Endothelial cell of umbilical vein (primary cell): ENCODE measurements around the gene RALGPS1. TPM values are rescaled to one million over a fixed set of nuclear protein-coding genes. Genes with fewer than 3 reads are reported as not detected.

ENCODE experiments used
- BruUV-seq: library from RNA; stranded (reverse); fragments of 400-500 nt; replicated peaks from 2 replicates; lab custom pipeline; 2021; lab: Mats Ljungman, UMichigan
- CTCF ChIA-PET: fragments of 300-600, 350-600 bp; sonication (Branson Sonifier 250); formaldehyde crosslinking; loops from one replicate; lab custom pipeline; 2021; ENCODE audit warnings: antibody characterized with exemption, inconsistent platforms; lab: Charles Lee
- POLR2A ChIA-PET: fragments of 300-600, 350-600 bp; sonication (Branson Sonifier 250); formaldehyde crosslinking; loops from one replicate; lab custom pipeline; 2021; ENCODE audit warnings: antibody characterized with exemption, inconsistent platforms; lab: Charles Lee
- DNase-seq: peaks from one replicate; pipeline ENCODE4 v3.0.0-alpha.2; 2011; ENCODE audit warnings: low read depth, low spot score
- FAIRE-seq: peaks from 2 replicates; lab custom pipeline; 2011; peaks lifted over from hg19 to GRCh38; lab: Jason Lieb, UNC
- H2AFZ ChIP-seq: 2 replicates; pipeline ENCODE4 v1.6.0; 2012; ENCODE audit warnings: low read depth, low read length, control low read depth, inconsistent platforms
- H3K27ac ChIP-seq: 2 replicates; pipeline ENCODE4 v1.5.1; 2011; ENCODE audit warnings: low read depth, mild to moderate bottlenecking, control low read depth, low read length, moderate library complexity; ENCODE audit not compliant: insufficient read depth
- H3K27me3 ChIP-seq, 2 experiments: 2 replicates each; pipeline versions ENCODE4 v1.6.0 to v1.6.1; 2011; ENCODE audit warnings: low read length in 2 of 2, mixed read lengths in 1 of 2; ENCODE audit not compliant: control insufficient read depth in 2 of 2, insufficient read depth in 2 of 2
- H3K36me3 ChIP-seq, 2 experiments: 2 replicates in 1 of 2; 3 replicates in 1 of 2; pipeline ENCODE4 v1.5.1; 2011; ENCODE audit warnings: low read length in 2 of 2, mild to moderate bottlenecking in 1 of 2, moderate library complexity in 1 of 2; ENCODE audit not compliant: control insufficient read depth in 2 of 2, insufficient read depth in 2 of 2; ENCODE audit errors: extremely low read depth in 1 of 2
- H3K4me1 ChIP-seq: 3 replicates; pipeline ENCODE4 v1.5.1; 2011; ENCODE audit warnings: mild to moderate bottlenecking, low read length; ENCODE audit not compliant: control insufficient read depth, insufficient read depth; ENCODE audit errors: extremely low read depth
- H3K4me2 ChIP-seq: 2 replicates; pipeline ENCODE4 v1.6.1; 2011; ENCODE audit warnings: low read length, control low read depth, mixed read lengths; ENCODE audit not compliant: insufficient read depth
- H3K4me3 ChIP-seq, 3 experiments: fragments of 200-600 bp in 1 of 3; sonication (generic), shearing (Covaris generic) in 1 of 3; replicated peaks in 1 of 3; 2 replicates each; pipeline ENCODE4 v1.5.1; 2011 to 2016; ENCODE audit warnings: control low read depth in 3 of 3, low read length in 3 of 3, mild to moderate bottlenecking in 2 of 3, inconsistent platforms in 1 of 3, low read depth in 1 of 3, moderate library complexity in 1 of 3; ENCODE audit not compliant: insufficient read depth in 1 of 3
- H3K79me2 ChIP-seq: 2 replicates; pipeline ENCODE4 v1.6.0; 2012; ENCODE audit warnings: low read length, inconsistent platforms; ENCODE audit not compliant: control insufficient read depth, insufficient read depth
- H3K9ac ChIP-seq: replicated peaks from 2 replicates; pipeline ENCODE3; 2011; ENCODE audit warnings: low read length, control low read depth; ENCODE audit not compliant: insufficient read depth; ENCODE audit errors: extremely low read depth
- H3K9me1 ChIP-seq: replicated peaks from 3 replicates; pipeline ENCODE4 v1.6.0; 2011; ENCODE audit warnings: mild to moderate bottlenecking, low read length; ENCODE audit not compliant: control insufficient read depth, insufficient read depth; ENCODE audit errors: extremely low read depth
- H3K9me3 ChIP-seq: replicated peaks from 2 replicates; pipeline ENCODE4 v1.5.1; 2012; ENCODE audit warnings: low read length, inconsistent platforms; ENCODE audit not compliant: control insufficient read depth, insufficient read depth
- H4K20me1 ChIP-seq: replicated peaks from 2 replicates; pipeline ENCODE3; 2011; ENCODE audit warnings: mild to moderate bottlenecking, low read length; ENCODE audit not compliant: control insufficient read depth, insufficient read depth; ENCODE audit errors: extremely low read depth
- CTCF ChIP-seq, 2 donors: IDR thresholded peaks; 1 replicate in 1 of 2; 2 replicates in 1 of 2; pipeline ENCODE4 v1.5.1; 2011; ENCODE audit warnings: low read length in 2 of 2, mild to moderate bottlenecking in 2 of 2, moderate library complexity in 2 of 2, control low read depth in 1 of 2, inconsistent platforms in 1 of 2, low read depth in 1 of 2; ENCODE audit not compliant: insufficient read depth in 1 of 2; ENCODE audit errors: extremely low read depth in 1 of 2
- FOS ChIP-seq: IDR thresholded peaks from 2 replicates; pipeline ENCODE4 v1.6.1; 2011; ENCODE audit warnings: mild to moderate bottlenecking, low read length, moderate library complexity, borderline replicate concordance; ENCODE audit not compliant: insufficient read depth
- GATA2 ChIP-seq: IDR thresholded peaks from 2 replicates; pipeline ENCODE4 v1.7.0; 2011; ENCODE audit warnings: low read depth, mild to moderate bottlenecking, moderate library complexity, mixed read lengths, low read length; ENCODE audit not compliant: insufficient read length, insufficient read depth
- dilution Hi-C: fragments of 300-500 bp; cut with MboI; formaldehyde crosslinking; loops from one replicate; pipeline ENCODE4 v1.15.0; 2019; ENCODE audit warnings: low sequenced_read_pairs; ENCODE audit not compliant: extremely low pct_ligation_motif_present
- intact Hi-C: fragments of 100-400 bp; cut with micrococcal nuclease; formaldehyde crosslinking; loops from one replicate; pipeline ENCODE4 v1.10.0; 2022
- polyA plus RNA-seq, 4 experiments: library from polyadenylated mRNA; depleted of rRNA in 3 of 4; stranded (reverse) in 3 of 4; unstranded in 1 of 4; fragments of >200 nt; gene quantifications; 2 replicates each; pipeline versions ENCODE4 v1.2.1 to v1.2.3, GENCODE V29; 2011 to 2012; ENCODE audit warnings: missing spikeins in 1 of 4
- total RNA-seq: library from RNA; stranded (reverse); gene quantifications from 2 replicates; pipeline ENCODE4 v1.2.3, GENCODE V29; 2021

Gene RALGPS1
- total and polyA plus RNA-seq, 2 donors (not counting 3 experiments of a cell fraction or from before 2014, with no cell fraction given): 3.8 to 5.5 TPM

GRCh38 chr9:127065592-127065991, 151.0 kb downstream of the RALGPS1 start:
- Histone ChIP-seq H3K9me3 (no peaks in the 10 kb centered on the region), H2AFZ (peak overlapping the region; percentile 7), H3K9me1 (no peaks in the 10 kb centered on the region), H3K36me3 (no peaks in the 10 kb centered on the region), H3K4me1 (peaks cover 13% of the 10 kb centered on the region), H4K20me1 (no peaks in the 10 kb centered on the region), H3K4me2 (peak overlapping the region; percentile 59), H3K4me3 (no peak overlapping the region), H3K27me3 (no peaks in the 10 kb centered on the region), H3K9ac (no peak overlapping the region), H3K79me2 (no peaks in the 10 kb centered on the region), H3K27ac (peak overlapping the region; percentile 75)
- DNase-seq (peak; percentile 94), FAIRE-seq (peak; percentile 92)
- TF ChIP-seq FOS: peak; percentile 20
- peak; percentile 36 for TF ChIP-seq GATA2
- TF ChIP-seq CTCF (IDR thresholded peaks at IDR 0.05; ENCODE audit: extremely low read depth in 1 of 2, insufficient read depth in 1 of 2, low read depth in 1 of 2, low read length in 2 of 2): no peak
- dilution Hi-C loops (no loop called here), intact Hi-C loops (no loop called here)
- ChIA-PET POLR2A (no interaction called here), CTCF (interaction anchor here (1.7 to 2.8 kb wide), 2 partner anchors 11 to 17 kb away, joined by 5 to 10 read pairs; no protein-coding TSS in a partner anchor)
- BruUV-seq: no TSS peak
